Activated CD4-positive, alpha-beta T cell treated with anti-CD3 and anti-CD28 coated beads, Interleukin-2, amount 10 ng/mL, durations not matched to agents 7 days and 5 days (primary cell): ENCODE data around the gene NDUFAF5. TPM values are rescaled to one million over a fixed set of nuclear protein-coding genes. Genes with fewer than 3 reads are reported as not detected.
"Not testable (repeated sequence)": the region's sequence is repeated elsewhere in the genome, so short reads cannot be mapped to it uniquely, and the experiment has no call there.

Experiments
- CTCF ChIA-PET: fragments of 350-600 bp; sonication (Branson Sonifier 250); formaldehyde crosslinking; loops from one replicate; lab custom pipeline; 2021; ENCODE audit warnings: antibody characterized with exemption; lab: Charles Lee
- POLR2A ChIA-PET: fragments of 350-600 bp; sonication (Branson Sonifier 250); formaldehyde crosslinking; loops from one replicate; lab custom pipeline; 2021; ENCODE audit warnings: antibody characterized with exemption; lab: Charles Lee
- DNase-seq: peaks from one replicate; pipeline ENCODE4 v3.0.0-alpha.2; 2020
- H3K27ac Mint-ChIP-seq: one replicate; pipeline ENCODE4 v1.8.0; 2021; ENCODE audit warnings: mild to moderate bottlenecking, moderate library complexity, mixed read lengths
- H3K27me3 Mint-ChIP-seq: one replicate; pipeline ENCODE4 v1.8.0; 2021; ENCODE audit warnings: mixed read lengths
- H3K36me3 Mint-ChIP-seq: one replicate; pipeline ENCODE4 v1.8.0; 2021; ENCODE audit warnings: low read depth, mixed read lengths
- H3K4me1 Mint-ChIP-seq: one replicate; pipeline ENCODE4 v1.8.0; 2021; ENCODE audit warnings: mixed read lengths
- H3K4me3 Mint-ChIP-seq: one replicate; pipeline ENCODE4 v1.8.0; 2021; ENCODE audit warnings: mild to moderate bottlenecking, moderate library complexity, mixed read lengths
- H3K9me3 Mint-ChIP-seq: one replicate; pipeline ENCODE4 v1.8.0; 2021; ENCODE audit warnings: mixed read lengths
- total RNA-seq, 2 experiments: library from RNA; stranded (reverse); gene quantifications; one replicate each; pipeline ENCODE4 v1.2.3, GENCODE V29; 2021

NDUFAF5 gene, protein sequence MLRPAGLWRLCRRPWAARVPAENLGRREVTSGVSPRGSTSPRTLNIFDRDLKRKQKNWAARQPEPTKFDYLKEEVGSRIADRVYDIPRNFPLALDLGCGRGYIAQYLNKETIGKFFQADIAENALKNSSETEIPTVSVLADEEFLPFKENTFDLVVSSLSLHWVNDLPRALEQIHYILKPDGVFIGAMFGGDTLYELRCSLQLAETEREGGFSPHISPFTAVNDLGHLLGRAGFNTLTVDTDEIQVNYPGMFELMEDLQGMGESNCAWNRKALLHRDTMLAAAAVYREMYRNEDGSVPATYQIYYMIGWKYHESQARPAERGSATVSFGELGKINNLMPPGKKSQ
- 10 to 100 TPM; 21.2 to 25.4 TPM for total RNA-seq

DNA sequence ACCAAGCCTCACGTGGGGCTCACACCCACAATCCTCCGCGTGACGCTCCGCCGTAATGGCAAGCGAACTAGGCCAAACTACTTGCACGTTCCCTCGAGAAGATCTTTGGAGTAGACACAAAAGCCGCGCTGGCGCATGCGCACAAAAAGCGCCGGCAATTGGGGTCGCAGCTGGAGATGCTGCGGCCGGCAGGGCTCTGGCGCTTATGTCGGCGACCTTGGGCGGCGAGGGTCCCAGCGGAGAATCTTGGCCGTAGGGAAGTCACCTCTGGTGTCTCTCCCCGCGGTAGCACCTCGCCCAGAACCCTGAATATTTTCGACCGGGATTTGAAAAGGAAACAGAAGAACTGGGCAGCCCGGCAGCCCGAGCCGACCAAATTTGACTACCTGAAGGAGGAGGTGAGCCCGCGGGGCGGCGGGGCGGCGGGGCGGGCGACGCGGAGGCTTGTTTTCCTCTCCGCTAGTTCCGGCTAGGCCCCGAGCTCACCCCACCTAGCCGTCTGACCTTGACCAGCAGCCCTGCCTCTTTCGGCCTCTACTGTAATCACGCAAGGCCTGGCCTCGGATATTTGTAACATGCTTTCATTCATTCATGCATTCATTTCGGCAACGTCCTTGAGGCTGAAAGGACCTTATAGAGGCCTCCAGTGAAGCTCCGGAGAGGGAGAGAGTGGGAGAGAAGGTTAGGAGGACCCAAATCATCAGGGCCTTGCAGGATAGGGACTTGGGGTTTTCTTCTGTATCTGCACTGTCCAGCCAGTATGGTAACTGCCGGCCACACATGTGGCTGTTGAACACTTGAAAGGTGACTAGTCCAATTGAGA lies at the start of gene NDUFAF5, which contains the start of gene ESF1:
Gene NDUFAF5, plus strand, starts transcription at position 136 of the 823 bp plus-strand sequence. Its CDS starts 41 bp downstream, at position 177.
Gene ESF1, minus strand, starts transcription at position 27 of the 823 bp plus-strand sequence. CDS start 1,779 bp downstream, outside the sequence.
- ChIA-PET CTCF (interaction anchor here (0.6 to 2.2 kb wide), 3 partner anchors 9 to 18 kb away, joined by 3 to 16 read pairs (median 3); no protein-coding TSS in a partner anchor), POLR2A (interaction anchor here (0.7 kb wide), 1 partner anchor 160 kb away, joined by 3 read pairs; no protein-coding TSS in a partner anchor)
- peak within 1 kb of the TSS; percentile 93 for H3K27ac Mint-ChIP-seq
- peaks cover 35% of the 10 kb centered on the region for H3K36me3 Mint-ChIP-seq
- H3K9me3 Mint-ChIP-seq, result no peaks in the 10 kb centered on the region
- peak; percentile 96 for DNase-seq
- H3K4me1 Mint-ChIP-seq, result peaks cover 44% of the 10 kb centered on the region
- H3K27me3 Mint-ChIP-seq, result no peaks in the 10 kb centered on the region
- peak within 1 kb of the TSS; percentile 90 for H3K4me3 Mint-ChIP-seq

DNA sequence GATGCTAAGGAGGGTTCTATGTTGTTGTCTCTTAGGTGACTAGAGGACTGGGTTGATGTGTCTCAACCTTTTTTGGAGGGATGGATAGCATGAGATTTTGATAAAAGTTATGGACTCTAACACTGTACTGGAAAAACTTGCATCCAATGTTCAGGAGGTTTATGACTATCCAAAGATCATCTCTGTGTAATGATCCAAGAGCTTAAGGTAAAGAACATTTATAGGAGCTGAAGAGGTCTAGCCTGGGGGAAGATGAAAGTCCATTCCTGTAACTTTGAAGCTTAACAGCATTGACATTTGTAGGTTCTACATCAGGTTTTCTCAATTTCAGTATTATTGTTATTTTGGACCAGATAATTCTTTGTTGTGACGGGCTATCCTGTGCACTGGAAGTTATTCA lies 49.0 kb upstream of the NDUFAF5 start:
- no peak for DNase-seq
- H3K36me3 Mint-ChIP-seq, result peaks cover 38% of the 10 kb centered on the region
- peaks cover 3% of the 10 kb centered on the region for H3K9me3 Mint-ChIP-seq
- H3K4me1 Mint-ChIP-seq, result no peaks in the 10 kb centered on the region
- CTCF ChIA-PET, result interaction anchor here (0.8 to 1.0 kb wide), 2 partner anchors 11 to 83 kb away, joined by 3 to 4 read pairs; no protein-coding TSS in a partner anchor
- no peak overlapping the region for H3K27ac Mint-ChIP-seq
- no peaks in the 10 kb centered on the region for H3K27me3 Mint-ChIP-seq
- POLR2A ChIA-PET, result no interaction called here
- H3K4me3 Mint-ChIP-seq, result no peak overlapping the region

DNA sequence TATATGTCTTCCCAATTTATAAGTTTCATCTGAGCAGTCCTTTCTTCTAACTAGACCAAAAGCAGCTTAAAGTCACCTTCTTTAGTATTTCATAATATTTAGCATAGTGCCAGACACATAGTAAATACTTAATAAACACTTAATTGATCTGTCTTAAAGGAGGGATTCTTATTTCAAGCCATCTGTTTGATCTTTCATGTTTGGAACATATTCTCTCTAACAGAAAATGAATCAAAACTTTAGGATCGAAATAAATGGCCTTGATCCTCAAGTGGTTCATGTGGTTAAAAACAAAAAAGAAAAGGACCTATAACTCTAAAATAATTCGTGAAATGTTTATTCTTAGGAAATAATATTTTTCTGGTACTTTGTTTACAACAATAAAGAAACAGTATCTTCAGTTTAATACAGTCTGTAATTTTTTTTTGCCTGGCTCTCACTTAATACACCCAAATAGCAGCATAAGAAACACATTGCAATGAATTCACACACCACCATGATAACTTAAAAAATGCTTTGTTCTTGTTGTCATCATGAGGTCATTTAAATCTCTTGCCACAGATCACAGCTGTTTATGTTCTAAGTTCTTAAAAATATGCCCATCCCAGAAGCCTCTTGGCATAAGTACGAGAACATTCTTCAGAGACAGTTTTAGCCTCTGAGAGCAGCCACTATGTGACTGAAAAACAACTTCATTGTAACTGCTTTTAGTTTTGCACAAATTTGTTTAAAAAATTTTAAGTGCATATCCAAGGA lies 48.2 kb upstream of the NDUFAF5 start:
- no peak for DNase-seq
- ChIA-PET POLR2A (no interaction called here), CTCF (interaction anchor here (0.8 kb wide), 1 partner anchor 82 kb away, joined by 3 read pairs; no protein-coding TSS in a partner anchor)
- H3K4me1 Mint-ChIP-seq, result no peaks in the 10 kb centered on the region
- H3K9me3 Mint-ChIP-seq, result peaks cover 9% of the 10 kb centered on the region
- H3K36me3 Mint-ChIP-seq, result peaks cover 42% of the 10 kb centered on the region
- no peak overlapping the region for H3K27ac Mint-ChIP-seq
- no peaks in the 10 kb centered on the region for H3K27me3 Mint-ChIP-seq
- no peak overlapping the region for H3K4me3 Mint-ChIP-seq

DNA sequence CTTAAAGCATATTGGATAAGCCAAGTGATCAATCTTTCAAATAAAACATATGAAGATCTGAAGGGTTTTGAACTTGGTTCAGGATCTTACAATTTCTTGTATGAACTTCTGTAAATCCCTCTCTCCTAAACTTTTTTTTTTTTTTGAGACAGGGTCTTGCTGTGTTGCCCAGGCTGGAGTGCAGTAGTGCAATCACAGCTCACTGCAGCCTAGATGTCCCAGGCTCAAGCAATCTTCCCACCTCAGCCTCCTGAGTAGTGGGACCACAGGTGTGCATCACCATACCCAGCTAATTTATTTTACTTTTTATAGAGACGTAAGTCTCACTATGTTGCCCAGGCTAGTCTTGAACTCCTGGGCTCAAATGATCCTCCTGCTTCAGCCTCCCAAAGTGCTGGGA lies 46.6 kb upstream of the NDUFAF5 start:
- CTCF ChIA-PET, H3K27me3 Mint-ChIP-seq, POLR2A ChIA-PET, H3K9me3 Mint-ChIP-seq, H3K27ac Mint-ChIP-seq, H3K4me3 Mint-ChIP-seq, H3K4me1 Mint-ChIP-seq, DNase-seq: not testable (repeated sequence)
- H3K36me3 Mint-ChIP-seq, result peaks cover 40% of the 10 kb centered on the region

DNA sequence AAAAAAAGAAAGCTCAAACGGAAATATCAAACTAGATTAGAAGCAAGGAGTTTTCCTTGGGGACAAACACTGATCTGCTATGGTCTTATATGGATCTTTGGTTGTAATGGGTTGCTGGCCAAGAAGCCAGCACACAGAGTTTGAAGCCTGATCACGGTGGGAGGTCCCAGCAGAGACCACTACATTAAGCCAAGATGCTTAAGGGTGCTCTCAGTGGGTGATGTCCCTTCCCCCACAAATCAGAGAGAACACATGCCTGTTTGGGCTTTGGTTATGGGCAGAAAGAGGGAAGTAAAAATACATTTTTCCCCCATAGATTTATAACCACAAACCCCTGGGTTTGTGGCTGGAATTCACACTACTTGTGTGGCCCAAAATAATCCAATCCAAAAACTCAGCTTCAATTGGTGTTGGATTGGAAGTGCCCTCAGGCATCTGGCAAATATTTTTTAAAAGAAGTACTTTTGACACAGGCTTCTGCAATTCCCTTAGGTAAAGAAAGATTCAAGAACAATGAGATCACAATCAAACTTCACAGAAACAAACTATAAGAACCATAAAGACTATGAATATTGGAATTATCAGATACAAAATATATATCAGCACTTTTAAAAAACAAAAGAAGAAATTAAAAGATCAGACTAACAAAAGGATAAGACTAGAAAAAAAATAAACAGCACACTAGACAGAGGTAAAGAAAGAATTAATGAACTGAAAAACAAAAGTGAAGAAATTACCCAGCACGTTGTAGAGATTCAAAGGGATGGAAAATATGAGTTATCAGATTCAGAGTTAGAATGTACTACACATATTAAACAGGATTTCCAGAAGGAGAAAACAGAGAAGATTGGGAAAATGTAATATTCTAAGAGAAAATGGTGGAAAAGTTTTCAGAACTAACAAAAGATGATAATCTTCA lies 44.8 kb upstream of the NDUFAF5 start:
- Mint-ChIP-seq H3K27ac (no peak overlapping the region), H3K9me3 (peaks cover 6% of the 10 kb centered on the region), H3K27me3 (no peaks in the 10 kb centered on the region), H3K4me1 (no peaks in the 10 kb centered on the region), H3K4me3 (no peak overlapping the region), H3K36me3 (peaks cover 43% of the 10 kb centered on the region)
- POLR2A ChIA-PET, result no interaction called here
- no peak for DNase-seq
- CTCF ChIA-PET, result interaction anchor here (1.5 kb wide), 1 partner anchor 9 kb away, joined by 4 read pairs; no protein-coding TSS in a partner anchor

DNA sequence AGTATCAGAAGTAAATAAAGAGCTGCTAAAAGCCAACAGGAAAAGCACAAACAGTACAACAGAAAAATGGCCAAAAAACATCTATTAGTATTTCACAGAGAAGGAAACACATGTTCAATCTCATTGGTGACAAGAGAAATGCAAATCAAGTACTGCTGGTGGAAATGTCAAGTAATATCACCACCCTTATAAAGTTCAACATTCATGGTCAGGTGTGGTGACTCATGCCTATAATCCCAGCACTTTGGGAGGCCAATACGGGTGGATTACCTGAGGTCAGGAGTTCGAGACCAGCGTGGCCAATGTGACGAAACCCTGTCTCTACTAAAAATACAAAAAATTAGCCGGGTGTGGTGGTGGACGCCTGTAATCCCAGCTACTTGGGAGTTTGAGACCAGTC lies 42.9 kb upstream of the NDUFAF5 start:
- H3K36me3 Mint-ChIP-seq, result peaks cover 45% of the 10 kb centered on the region
- no peak overlapping the region for H3K27ac Mint-ChIP-seq
- no peaks in the 10 kb centered on the region for H3K4me1 Mint-ChIP-seq
- H3K9me3 Mint-ChIP-seq, result peaks cover 6% of the 10 kb centered on the region
- no peak for DNase-seq
- H3K4me3 Mint-ChIP-seq, result no peak overlapping the region
- ChIA-PET POLR2A (no interaction called here), CTCF (no interaction called here)
- no peaks in the 10 kb centered on the region for H3K27me3 Mint-ChIP-seq

DNA sequence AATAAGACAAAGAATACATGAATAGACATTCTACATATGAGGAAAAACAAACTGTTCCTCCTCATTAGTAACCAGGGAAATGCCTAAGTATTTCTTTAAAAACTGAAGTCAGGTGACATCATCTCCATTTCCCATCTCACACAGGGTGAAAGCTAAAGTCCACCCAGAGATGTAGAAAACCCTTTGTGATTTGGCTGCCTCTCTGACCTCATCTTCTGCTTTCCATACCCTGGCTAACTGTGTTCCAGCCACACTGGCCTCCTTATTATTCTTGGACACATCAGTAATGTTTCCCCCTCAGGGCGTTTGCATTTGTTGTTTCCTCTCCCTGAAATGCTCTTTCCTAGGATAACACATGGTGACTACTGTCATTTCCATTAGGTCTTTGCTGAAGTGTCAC lies 40.5 kb upstream of the NDUFAF5 start:
- peaks cover 39% of the 10 kb centered on the region for H3K36me3 Mint-ChIP-seq
- no peaks in the 10 kb centered on the region for H3K4me1 Mint-ChIP-seq
- H3K27me3 Mint-ChIP-seq, result no peaks in the 10 kb centered on the region
- H3K9me3 Mint-ChIP-seq, result peaks cover 6% of the 10 kb centered on the region
- H3K27ac Mint-ChIP-seq, result no peak overlapping the region
- no peak overlapping the region for H3K4me3 Mint-ChIP-seq
- POLR2A ChIA-PET, result no interaction called here
- no peak for DNase-seq
- CTCF ChIA-PET, result interaction anchor here (1.3 kb wide), 1 partner anchor 10 kb away, joined by 4 read pairs; no protein-coding TSS in a partner anchor

DNA sequence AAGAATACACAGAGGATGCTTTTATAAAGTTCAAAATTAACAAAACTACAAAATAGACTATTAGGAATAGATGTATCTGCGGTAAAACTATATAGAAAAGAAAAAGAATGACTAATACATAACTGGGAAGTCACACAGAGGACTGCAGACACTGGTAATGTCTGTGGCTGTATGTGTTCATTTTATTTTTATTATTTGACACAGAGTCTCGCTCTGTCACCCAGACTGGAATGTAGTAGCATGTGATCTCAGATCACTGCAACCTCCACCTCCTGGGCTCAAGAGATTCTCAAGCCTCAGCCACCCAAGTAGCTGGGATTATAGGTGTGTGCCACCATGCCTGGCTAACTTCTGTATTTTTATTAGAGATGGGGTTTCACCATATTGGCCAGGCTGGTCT lies 39.0 kb upstream of the NDUFAF5 start:
- H3K36me3 Mint-ChIP-seq, result peaks cover 33% of the 10 kb centered on the region
- CTCF ChIA-PET, result no interaction called here
- H3K9me3 Mint-ChIP-seq, result peaks cover 6% of the 10 kb centered on the region
- no peaks in the 10 kb centered on the region for H3K4me1 Mint-ChIP-seq
- no peaks in the 10 kb centered on the region for H3K27me3 Mint-ChIP-seq
- no peak for DNase-seq
- H3K27ac Mint-ChIP-seq, result no peak overlapping the region
- POLR2A ChIA-PET, result no interaction called here
- no peak overlapping the region for H3K4me3 Mint-ChIP-seq

DNA sequence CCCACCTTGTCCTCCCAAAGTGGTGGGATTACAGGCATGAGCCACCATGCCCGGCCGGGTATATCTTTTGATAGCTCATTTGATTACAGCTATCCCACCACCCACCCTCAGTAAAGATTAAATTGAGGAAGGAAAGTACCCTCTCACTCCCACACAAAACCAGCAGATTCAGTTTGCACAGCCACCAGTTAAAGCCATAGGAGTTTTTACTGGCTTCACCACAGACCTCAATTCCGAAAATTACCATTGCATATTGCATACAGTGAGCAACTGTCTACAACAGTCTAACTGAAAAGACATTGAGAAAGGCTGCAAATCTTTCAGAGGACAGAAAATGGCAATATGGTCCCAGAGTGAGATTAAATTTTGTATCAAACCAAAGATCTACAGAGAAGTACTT lies 35.0 kb upstream of the NDUFAF5 start:
- Mint-ChIP-seq H3K36me3 (peaks cover 7% of the 10 kb centered on the region), H3K4me1 (no peaks in the 10 kb centered on the region), H3K4me3 (no peak overlapping the region), H3K9me3 (no peaks in the 10 kb centered on the region), H3K27ac (no peak overlapping the region), H3K27me3 (no peaks in the 10 kb centered on the region)
- DNase-seq, result no peak
- CTCF ChIA-PET, result interaction anchor here (1.4 to 1.5 kb wide), 2 partner anchors 9 to 27 kb away, joined by 3 to 4 read pairs; no protein-coding TSS in a partner anchor
- POLR2A ChIA-PET, result no interaction called here

DNA sequence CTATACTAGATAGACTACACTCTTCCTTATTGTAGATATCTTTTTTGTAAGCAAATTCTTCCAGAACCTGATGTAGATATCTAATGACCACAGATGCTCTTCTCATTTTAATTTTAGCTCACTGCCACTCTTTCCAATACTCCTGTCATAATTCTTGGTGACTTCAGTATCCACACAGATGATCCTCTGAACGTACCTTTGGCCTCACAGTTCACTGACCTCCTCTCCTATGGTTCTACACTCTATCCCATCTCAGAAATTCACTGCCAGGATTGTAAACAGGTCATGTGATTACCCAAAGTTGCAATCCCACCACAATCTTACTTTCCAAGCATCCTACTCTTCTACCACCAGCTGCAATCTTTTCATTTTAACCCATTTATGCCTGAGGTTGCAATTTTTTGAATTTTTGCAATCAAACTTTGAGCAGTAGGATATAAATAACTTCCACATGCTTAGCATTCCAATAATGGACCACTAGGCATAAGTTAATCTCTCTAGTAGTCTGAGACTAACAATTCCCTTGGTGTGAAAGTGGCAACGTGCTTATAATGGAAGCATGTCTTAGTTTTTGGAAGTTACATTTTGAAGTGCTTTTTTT lies 31.3 kb upstream of the NDUFAF5 start:
- H3K27me3 Mint-ChIP-seq, result no peaks in the 10 kb centered on the region
- H3K9me3 Mint-ChIP-seq, result no peaks in the 10 kb centered on the region
- H3K4me1 Mint-ChIP-seq, result no peaks in the 10 kb centered on the region
- no peak overlapping the region for H3K27ac Mint-ChIP-seq
- H3K36me3 Mint-ChIP-seq, result peaks cover 8% of the 10 kb centered on the region
- no peak for DNase-seq
- ChIA-PET POLR2A (no interaction called here), CTCF (interaction anchor here (1.1 to 1.3 kb wide), 2 partner anchors 9 kb away, joined by 3 to 4 read pairs; no protein-coding TSS in a partner anchor)
- H3K4me3 Mint-ChIP-seq, result no peak overlapping the region

DNA sequence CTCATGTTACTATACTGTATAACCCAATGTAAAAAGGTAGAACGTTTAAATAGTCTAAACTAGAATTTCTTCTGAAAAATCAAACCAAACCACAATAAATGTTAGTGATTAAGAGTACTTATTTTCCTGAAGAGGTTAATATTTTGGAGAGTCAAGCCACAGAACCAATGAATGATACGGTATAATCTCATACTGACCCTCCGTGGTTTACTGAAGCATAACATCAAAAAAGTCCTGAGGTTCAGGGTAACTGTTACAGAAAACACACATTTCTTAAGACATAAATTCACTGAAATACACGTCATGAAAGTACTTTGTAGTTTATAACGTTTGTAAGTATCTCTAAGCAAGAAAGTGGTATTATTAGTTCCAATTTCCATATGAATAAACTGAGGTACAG lies 29.0 kb upstream of the NDUFAF5 start:
- no peaks in the 10 kb centered on the region for H3K9me3 Mint-ChIP-seq
- H3K27ac Mint-ChIP-seq, result no peak overlapping the region
- POLR2A ChIA-PET, result no interaction called here
- DNase-seq, result no peak
- no peaks in the 10 kb centered on the region for H3K4me1 Mint-ChIP-seq
- peaks cover 13% of the 10 kb centered on the region for H3K36me3 Mint-ChIP-seq
- no peak overlapping the region for H3K4me3 Mint-ChIP-seq
- no peaks in the 10 kb centered on the region for H3K27me3 Mint-ChIP-seq
- CTCF ChIA-PET, result no interaction called here
